NCI-H446 treated with DMSO at 0.1 percent for 48 hours (cell line): ENCODE measurements around the gene AS3MT.
A peak's percentile ranks its signal among the peaks of the same experiment; 100 is the strongest.
"Not testable (repeated sequence)": the region's sequence is repeated elsewhere in the genome, so short reads cannot be mapped to it uniquely, and the experiment has no call there.

Source experiments
- DNase-seq: peaks from one replicate; lab custom pipeline; 2025; lab: John Stamatoyannopoulos, UW

Gene AS3MT, protein sequence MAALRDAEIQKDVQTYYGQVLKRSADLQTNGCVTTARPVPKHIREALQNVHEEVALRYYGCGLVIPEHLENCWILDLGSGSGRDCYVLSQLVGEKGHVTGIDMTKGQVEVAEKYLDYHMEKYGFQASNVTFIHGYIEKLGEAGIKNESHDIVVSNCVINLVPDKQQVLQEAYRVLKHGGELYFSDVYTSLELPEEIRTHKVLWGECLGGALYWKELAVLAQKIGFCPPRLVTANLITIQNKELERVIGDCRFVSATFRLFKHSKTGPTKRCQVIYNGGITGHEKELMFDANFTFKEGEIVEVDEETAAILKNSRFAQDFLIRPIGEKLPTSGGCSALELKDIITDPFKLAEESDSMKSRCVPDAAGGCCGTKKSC

DNA sequence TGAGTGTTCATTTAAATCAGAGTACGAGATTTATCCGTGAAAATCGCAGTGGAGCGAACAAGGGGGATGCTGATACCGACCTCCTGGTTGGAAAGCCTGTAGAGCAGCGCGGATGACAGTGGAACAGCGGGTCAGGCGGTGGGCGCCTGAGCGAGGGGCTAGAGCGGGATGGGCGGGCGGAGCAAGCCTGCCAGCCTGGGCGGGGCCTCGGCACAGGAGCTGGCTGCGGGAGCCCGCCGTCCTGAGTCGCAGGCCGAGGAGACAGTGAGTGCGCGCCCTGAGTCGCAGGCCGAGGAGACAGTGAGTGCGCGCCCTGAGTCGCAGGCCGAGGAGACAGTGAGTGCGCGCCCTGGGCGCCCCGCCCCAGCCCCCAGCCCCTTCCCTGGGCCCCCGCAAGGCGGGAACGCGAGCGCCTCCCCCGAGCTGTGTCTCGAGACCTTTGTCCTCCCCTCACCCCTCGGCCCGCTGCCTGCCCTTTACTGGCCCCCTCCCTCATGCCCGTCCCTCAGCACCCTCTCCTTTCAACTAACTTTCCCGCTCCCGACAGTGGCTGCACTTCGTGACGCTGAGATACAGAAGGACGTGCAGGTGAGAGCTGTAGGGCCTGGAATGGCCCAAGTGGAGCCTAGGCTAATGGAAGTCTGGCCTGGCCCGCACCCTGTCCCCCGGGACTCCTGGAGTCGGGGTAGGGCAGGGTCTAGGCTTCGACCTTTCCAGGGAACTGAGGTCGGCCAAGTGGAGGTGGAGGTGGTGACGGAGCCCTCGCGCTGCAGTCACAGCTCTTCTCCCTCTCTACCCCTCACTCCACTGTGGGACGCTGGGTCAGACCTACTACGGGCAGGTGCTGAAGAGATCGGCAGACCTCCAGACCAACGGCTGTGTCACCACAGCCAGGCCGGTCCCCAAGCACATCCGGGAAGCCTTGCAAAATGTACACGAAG, at the start of gene AS3MT:
TSS of gene AS3MT (plus strand) at position 213 of the 941 bp plus-strand sequence. CDS start at position 336, 123 bp downstream.
- peak; percentile 14 for DNase-seq

DNA sequence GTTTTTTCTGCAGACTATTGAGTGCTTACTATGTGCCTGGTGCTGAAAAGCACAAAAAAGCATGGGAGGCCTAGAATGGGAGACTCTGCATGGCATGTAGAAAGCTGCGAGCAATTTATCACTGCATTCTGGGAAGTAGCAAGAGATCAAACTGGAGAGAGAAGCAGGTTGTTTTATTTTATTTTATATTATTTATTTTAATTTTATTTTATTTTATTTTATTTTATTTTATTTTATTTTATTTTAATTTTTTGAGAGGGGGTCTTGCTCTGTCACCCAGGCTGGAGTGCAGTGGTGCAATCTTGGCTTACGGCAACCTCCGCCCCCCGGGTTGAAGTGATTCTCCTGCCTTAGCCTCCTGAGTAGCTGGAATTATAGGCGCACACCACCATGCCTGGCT, 49.3 kb upstream of the AS3MT start:
- not testable (repeated sequence) for DNase-seq

DNA sequence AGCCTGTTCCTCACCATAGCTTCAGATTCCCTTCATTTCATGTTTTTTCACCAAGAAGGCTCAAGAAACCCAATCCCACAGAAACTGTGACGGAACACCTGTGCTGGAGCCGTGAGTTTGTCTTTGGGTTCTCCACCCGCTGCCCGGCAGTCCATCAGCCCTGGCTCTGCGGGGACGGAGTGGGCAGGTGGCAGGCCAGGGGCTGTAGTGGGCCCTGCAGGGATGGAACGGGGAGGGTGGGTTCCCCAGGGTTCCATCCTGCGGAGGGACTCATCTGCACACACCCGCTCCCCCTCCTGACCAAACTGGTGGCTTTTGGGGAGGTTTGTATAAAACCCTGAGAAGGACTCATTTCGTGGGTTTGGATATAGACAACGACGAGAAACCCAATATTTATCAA, 47.0 kb upstream of the AS3MT start:
- no peak for DNase-seq

DNA sequence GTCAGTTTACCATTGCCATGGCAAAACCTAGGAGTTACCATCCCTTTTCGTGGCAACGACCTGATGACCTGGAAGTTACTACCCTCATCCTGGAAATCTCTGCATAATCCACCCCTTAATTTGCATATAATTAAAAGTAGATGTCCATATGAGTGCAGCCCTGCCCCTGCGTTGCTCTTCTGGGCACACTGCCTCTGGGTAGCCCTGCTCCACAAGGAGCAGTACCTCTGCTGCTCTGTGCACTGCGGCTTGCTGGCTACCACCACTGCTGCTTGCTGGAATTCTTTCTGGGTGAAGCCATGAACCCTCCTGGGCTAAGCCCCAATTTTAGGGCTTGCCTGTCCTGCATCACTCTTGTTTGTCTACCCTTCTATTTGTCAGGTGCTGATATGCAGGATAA, 44.6 kb upstream of the AS3MT start:
- DNase-seq = no peak

DNA sequence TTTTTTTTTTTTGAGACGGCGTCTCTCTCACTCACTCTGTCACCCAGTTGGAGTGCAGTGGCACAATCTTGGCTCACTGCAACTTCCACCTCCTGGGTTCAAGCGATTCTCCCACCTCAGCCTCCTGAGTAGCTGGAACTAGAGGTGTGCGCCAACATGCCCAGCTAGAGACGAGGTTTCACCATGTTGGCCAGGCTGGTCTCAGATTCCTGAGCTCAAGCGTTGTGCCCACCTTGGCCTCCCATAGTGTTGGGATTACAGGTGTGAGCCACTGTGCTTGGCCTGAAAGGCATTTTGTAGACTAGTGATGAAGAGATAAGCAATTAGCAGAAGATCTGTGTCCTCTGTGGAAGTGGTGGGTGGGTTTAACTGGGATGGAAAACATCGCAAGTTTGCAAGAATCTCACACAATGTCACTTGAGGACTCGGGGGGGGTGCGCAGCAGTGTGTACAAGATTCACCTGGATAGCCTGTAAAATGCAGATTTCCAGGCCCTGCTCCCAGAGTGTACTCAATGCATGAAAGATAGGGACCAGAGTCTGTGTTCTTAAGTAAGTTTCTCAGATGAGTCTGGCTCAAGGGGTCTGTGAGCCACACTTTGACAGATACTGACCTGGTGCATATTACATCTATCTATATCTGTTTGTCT, 43.0 kb upstream of the AS3MT start:
- no peak for DNase-seq

DNA sequence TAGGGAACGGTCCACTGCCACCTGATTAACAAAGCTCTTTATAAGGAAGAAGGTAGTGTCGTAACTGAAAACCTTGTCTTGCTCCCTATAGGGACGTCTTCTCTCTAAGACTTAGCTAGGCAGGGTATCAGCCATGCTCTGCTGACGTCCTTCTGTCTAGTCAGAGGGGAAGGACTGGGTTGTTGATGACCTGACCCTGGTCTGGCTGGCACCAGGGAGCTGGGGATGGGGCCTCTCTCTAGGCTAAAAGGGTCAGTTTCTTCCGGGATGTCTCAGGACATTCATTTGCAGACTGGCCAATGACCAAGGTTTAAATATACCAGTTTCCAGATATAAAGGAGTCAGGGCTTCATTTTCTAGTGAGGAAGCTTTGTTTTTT, 41.7 kb upstream of the AS3MT start:
- no peak for DNase-seq

GRCh38 chr10:102831322-102832071, 37.8 kb upstream of the AS3MT start:
- DNase-seq = no peak

DNA sequence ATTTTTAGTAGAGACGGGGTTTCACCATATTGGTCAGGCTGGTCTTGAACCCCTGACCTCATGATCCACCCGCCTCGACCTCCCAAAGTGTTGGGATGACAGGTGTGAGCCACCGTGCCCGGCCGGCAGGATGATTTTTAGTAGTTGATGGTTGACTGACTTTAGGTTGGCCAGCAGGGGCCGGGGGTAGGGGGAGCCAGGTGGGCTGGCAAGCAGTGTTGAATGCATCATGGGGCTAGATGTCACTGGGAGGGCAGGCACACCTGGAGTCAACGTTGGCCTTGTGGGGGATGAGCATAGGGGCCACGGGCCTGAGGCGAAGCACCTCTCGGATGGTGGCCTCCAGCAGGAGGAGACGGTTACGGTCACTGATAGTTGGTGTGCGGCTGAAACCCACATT, 37.0 kb upstream of the AS3MT start:
- no peak for DNase-seq

GRCh38 chr10:102832987-102833386, 36.3 kb upstream of the AS3MT start:
- no peak for DNase-seq

- DNase-seq = no peak
Measured at GRCh38 chr10:102834143-102834542, 35.1 kb upstream of the AS3MT start.

DNA sequence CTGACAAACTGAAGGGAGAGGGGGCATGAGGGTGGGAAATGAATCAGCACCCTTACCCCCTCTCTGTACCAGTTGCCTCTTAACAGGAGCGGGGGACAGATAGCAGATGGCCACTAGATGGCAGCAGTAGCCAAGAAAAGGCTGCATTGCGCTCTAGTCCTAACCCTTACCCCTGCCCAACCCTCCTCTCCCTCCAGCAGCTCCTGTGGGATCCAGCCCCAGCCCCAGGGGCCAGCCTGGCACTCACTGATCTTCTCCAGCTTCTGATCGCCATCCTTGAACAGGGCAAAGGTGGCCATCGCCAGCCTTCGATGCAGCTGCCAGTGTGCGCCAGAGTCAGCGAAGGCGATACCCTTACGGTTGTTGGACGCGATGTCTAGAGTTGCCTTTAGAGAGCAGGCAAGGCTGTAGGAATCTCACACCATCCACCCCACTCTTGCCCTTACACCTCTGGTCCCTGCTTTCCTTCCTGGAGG, 34.2 kb upstream of the AS3MT start:
- DNase-seq = peak; percentile 28

- peak; percentile 87 for DNase-seq
Measured at GRCh38 chr10:102837230-102837721, 32.0 kb upstream of the AS3MT start, which contains the start of gene CYP17A1. Gene CYP17A1, minus strand, starts transcription at chr10:102837413. Its CDS starts 52 bp downstream, at chr10:102837361.

DNA sequence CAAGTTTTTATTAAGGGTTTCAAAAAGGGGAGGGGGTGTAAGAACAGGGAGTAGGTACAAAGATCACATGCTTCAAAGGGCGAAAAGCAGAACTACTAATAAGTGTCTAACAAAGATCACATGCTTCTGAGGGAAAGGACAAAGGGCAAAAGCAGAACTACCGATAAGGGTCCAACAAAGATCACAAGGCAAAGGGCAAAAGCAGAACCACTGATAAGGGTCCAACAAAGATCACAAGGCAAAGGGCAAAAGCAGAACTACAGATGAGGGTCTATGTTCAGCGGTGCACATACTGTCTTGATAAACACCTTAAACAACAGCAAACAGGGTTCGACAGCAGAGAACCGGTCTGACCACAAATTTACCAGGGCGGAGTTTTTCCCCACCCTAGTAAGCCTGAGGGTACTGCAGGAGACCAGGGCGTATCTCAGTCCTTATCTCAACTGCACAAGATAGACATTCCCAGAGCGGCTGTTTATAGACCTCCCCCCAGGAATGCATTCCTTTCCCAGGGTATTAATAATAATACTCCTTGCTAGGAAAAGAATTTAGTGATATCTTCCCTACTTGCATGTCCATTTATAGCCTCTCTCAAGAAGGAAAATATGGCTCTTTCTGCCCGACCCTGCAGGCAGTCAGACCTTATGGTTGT, 30.9 kb upstream of the AS3MT start:
- DNase-seq = not testable (repeated sequence)

- DNase-seq = no peak
Measured at GRCh38 chr10:102841827-102842345, 27.4 kb upstream of the AS3MT start.

- not testable (repeated sequence) for DNase-seq
Measured at GRCh38 chr10:102843139-102843538, 26.1 kb upstream of the AS3MT start.

- not testable (repeated sequence) for DNase-seq
Measured at GRCh38 chr10:102844190-102844776, 25.0 kb upstream of the AS3MT start.

DNA sequence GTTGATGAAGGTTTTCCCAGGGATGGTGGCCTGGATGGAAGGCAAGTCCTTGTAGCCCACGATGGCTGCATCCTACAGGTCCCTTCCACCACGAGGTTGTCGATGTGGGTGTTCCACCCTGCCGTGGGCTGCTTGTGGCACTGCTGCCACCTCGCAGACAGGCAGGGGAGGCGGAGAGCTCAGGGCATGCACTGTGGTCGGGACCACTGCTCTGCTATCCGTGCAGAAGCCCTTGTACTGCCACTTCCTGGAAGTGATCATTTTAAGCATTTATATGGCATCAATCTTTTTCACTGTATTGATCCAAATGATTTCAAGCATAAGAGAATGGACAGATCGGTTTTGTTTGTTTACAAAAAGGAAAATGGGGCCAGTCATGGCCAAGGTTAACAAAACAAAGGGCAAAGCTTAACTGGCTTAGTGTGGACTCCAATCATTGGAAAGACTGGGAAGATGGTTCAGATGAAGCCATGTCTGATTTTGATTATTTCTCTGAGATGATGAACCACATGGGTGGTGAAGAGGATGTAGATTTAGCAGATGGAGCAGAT, 23.8 kb upstream of the AS3MT start:
- DNase-seq = no peak

GRCh38 chr10:102850025-102850518, 19.2 kb upstream of the AS3MT start:
- no peak for DNase-seq

DNA sequence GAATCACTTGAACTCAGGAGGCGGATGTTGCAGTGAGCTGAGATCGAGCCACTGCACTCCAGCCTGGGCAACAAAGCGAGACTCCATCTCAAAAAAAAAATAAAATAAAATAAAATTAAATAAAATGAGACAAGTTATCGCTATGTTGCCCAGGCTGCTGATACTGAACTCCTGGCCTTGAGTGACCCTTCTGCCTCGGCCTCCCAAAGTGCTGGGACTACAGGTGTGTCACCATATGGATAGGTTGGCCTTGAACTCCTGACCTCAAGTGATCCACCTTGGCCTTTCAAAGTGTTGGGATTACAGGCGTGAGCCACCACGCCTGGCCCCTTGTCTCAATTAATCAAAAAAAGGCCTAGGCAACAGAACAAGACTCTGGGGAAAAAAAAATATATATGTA, 16.0 kb upstream of the AS3MT start:
- not testable (repeated sequence) for DNase-seq
